NCI-H446 treated with DMSO at 0.1 percent for 48 hours (cell line): ENCODE measurements around the gene CFD.

Experiments
- DNase-seq: peaks from one replicate; lab custom pipeline; 2025; lab: John Stamatoyannopoulos, UW

CFD gene

DNA sequence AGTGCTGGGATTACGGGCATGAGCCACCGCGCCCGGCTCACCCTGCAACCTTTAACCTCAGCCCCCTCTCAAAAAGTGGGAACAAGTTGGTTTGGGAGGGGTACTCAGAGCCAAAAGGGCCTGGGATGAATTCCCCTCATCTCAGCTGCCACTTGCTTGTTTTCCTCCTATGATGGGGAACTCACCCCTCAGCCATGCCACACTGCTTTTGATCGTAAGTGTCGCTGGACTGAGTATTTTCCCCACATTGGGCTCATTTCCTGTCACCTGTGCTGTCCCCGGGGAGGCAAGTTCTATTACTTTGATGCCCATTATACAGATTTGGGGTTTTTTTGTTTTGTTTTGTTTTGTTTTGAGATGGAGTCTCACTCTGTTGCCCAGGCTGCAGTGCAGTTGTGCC, 47.0 kb downstream of the CFD start:
- no peak for DNase-seq

DNA sequence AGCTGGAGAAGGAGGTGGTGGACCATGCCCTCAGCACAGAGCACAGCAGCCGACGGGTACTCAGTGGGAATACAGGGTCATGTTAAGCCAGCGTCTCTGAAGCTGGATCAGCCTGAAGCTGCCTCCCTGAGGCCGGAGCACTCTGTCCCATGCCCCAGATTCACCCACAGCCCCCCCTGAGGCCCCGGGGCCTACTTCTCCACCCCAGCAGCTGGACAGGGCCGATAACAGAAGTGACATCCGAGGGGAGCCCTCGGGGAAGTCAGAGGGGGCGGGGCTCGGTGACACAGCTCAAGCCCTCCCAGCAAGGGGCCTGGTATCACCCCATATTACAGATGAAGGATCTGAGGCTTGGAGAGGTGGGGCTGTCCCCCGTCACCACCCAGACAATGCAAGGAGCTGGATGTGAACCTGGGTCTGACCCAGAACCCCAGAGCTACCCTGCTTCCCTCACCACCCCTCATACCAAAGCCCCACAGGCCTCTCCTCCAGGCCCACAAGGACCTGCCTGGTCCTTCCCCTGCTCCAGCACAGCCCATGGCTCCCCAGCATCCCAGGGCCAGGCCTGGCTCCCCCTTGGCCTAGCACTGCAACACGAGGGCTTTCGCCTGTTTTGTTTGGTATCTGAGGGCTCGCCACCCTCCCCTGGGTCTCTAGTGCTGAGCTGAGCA, 47.9 kb downstream of the CFD start:
- DNase-seq, result no peak

DNA sequence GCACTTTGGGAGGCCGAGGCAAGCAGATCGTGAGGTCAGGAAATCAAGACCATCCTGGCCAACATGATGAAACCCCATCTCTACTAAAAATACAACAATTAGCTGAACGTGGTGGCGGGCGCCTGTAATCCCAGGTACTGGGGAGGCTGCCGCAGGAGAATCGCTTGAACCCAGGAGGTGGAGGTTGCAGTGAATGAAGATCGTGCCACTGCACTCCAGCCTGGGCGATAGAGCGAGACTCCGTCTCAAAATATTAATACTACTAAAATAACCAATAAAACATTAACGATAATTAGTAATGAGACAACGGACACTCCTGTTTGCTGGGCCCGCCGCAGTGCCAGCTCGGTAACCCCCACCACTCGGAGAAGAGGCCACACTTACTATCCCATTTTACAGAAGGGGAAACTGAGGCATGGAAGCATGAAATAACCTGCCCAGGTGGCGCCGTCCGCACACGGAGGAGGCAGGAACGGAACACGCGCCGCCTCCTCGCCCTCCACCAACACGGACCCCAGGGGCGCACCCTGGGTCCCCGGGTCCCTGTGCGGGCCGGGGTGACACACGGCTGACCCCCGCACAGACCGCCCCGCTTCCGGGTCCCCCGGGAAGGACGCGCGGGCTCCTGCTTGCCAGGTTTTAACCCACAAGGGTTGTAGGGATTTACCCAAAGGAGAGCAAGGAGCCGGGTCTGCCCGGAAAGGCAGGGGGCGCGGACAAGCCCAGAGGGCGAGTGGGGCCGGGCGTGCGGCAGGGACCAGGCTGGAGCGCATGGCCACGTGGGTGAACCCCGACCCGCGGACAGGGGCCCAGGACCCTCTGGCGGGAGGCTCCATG, 52.0 kb downstream of the CFD start:
- no peak for DNase-seq

DNA sequence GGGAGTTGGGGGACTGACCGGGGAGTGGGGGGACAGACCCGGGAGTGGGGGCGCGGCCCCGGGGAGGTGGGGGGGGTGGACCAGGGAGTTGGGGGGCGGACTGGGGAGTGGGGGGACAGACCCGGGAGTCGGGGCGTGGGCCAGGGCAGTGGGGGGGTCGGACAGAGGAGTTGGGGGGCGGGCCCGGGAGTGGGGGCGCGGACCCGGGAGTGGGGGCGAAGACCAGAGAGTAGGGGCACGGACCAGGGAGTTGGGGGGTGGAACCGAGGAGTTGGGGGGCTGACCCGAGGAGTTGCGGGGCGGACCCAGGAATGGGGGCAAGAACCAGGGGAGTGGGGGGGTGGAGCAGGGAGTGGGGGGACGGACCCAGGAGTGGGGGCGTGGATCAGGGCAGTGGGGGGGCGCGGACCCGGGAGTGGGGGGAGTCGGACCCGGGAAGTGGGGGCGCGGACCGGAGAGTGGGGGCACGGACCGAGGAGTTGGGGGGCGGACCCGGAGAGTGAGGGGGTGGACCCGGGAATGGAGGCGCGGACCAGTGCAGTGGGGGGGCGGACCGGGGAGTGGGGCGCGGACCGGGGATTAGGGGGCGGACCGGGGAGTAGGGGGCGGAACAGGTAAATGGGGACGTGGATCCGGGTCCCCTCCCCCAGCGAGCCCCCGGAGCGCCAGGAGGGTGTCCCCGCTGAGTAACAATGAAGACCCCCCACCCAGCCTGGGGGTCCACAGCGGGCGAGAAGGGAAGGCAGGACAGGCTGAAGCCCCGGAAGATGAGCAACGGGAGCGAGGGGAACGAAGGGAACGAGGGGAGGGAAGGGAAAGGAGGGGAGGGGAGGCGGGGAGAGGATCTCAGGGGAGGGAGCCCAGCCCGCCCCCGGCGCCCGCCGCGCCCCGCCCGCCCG, 53.0 kb downstream of the CFD start:
- DNase-seq, result no peak
